WTC11 (cell line): ENCODE measurements around the gene NCMAP.

Experiments
- ATF1 ChIP-seq: sonication (generic); formaldehyde crosslinking; IDR thresholded peaks from 2 replicates; pipeline ENCODE4 v1.8.1; 2023; ENCODE audit warnings: mild to moderate bottlenecking, moderate library complexity, missing genetic modification reagents
- CREB1 ChIP-seq: sonication (generic); formaldehyde crosslinking; IDR thresholded peaks from 2 replicates; pipeline ENCODE4 v1.8.0; 2023; ENCODE audit warnings: mild to moderate bottlenecking, missing genetic modification reagents
- GABPB1 ChIP-seq: sonication (generic); formaldehyde crosslinking; IDR thresholded peaks from 2 replicates; pipeline ENCODE4 v1.8.1; 2023; ENCODE audit warnings: mild to moderate bottlenecking, missing genetic modification reagents
- NR2C2 ChIP-seq: sonication (generic); formaldehyde crosslinking; IDR thresholded peaks from 2 replicates; pipeline ENCODE4 v1.8.0; 2022; ENCODE audit warnings: mild to moderate bottlenecking, missing genetic modification reagents
- NR3C1 ChIP-seq: sonication (generic); formaldehyde crosslinking; conservative IDR thresholded peaks from 2 replicates; pipeline ENCODE4 v1.8.1; 2023; ENCODE audit warnings: low read depth, mild to moderate bottlenecking, missing genetic modification reagents
- RORB ChIP-seq: fragments of 250-450 bp; sonication (Bioruptor Pico); IDR thresholded peaks from 2 replicates; pipeline ENCODE4 v1.9.0; 2021; ENCODE audit warnings: mild to moderate bottlenecking
- SP1 ChIP-seq: sonication (generic); formaldehyde crosslinking; conservative IDR thresholded peaks from 2 replicates; pipeline ENCODE4 v1.8.1; 2022; ENCODE audit warnings: missing genetic modification reagents
- ZNF263 ChIP-seq: sonication (generic); formaldehyde crosslinking; IDR thresholded peaks from 2 replicates; pipeline ENCODE4 v1.8.1; 2022; ENCODE audit warnings: low read depth, mild to moderate bottlenecking, moderate library complexity, missing genetic modification reagents
- TF ChIP-seq, protein P1 (sequence below): fragments of 200-600 bp; IDR thresholded peaks from 2 replicates; pipeline ENCODE4 v1.8.0; 2022; ENCODE audit warnings: antibody characterized with exemption
- TF ChIP-seq, protein P2 (sequence below): sonication (generic); formaldehyde crosslinking; IDR thresholded peaks from 2 replicates; pipeline ENCODE4 v1.8.1; 2023; ENCODE audit warnings: mild to moderate bottlenecking, missing genetic modification reagents, moderate library complexity
- TF ChIP-seq, protein P3 (sequence below): fragments of 250-450 bp; sonication (Bioruptor Pico); IDR thresholded peaks from 2 replicates; pipeline ENCODE4 v2.1.2; 2022; ENCODE audit warnings: mild to moderate bottlenecking, moderate library complexity
- TF ChIP-seq, protein P4 (sequence below): sonication (generic); formaldehyde crosslinking; IDR thresholded peaks from 2 replicates; pipeline ENCODE4 v1.8.1; 2022; ENCODE audit warnings: mild to moderate bottlenecking, missing genetic modification reagents, moderate library complexity, borderline replicate concordance
- TF ChIP-seq, protein P5 (sequence below): sonication (generic); formaldehyde crosslinking; IDR thresholded peaks from 2 replicates; pipeline ENCODE4 v1.8.1; 2022; ENCODE audit warnings: mild to moderate bottlenecking, moderate library complexity, missing genetic modification reagents

DNA sequence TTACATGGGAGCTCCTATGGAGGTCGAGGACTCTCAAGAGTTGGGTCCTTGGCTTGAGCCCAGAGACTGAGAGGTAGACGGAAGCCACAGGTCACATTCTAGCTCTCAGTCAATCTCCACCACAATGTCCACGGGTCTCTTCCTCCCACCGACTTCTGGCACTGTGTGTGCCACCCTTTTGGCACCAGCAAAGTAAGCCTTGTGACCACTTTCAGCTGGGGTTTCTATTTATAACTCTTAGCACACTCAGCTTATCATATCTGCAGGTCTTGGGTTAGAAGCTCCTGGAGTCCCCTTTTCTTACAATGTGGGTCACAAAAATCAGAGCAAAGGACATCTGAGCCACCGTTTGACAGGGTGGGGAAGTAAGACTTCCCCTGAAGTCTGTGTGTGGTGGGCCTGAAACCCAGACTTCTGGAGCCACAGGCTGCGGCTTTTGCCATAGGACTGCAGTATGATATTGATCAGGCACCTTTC lies 28.3 kb downstream of the NCMAP start:
- TF ChIP-seq, protein P1, sequence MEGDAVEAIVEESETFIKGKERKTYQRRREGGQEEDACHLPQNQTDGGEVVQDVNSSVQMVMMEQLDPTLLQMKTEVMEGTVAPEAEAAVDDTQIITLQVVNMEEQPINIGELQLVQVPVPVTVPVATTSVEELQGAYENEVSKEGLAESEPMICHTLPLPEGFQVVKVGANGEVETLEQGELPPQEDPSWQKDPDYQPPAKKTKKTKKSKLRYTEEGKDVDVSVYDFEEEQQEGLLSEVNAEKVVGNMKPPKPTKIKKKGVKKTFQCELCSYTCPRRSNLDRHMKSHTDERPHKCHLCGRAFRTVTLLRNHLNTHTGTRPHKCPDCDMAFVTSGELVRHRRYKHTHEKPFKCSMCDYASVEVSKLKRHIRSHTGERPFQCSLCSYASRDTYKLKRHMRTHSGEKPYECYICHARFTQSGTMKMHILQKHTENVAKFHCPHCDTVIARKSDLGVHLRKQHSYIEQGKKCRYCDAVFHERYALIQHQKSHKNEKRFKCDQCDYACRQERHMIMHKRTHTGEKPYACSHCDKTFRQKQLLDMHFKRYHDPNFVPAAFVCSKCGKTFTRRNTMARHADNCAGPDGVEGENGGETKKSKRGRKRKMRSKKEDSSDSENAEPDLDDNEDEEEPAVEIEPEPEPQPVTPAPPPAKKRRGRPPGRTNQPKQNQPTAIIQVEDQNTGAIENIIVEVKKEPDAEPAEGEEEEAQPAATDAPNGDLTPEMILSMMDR, result no peak
- TF ChIP-seq, protein P2, sequence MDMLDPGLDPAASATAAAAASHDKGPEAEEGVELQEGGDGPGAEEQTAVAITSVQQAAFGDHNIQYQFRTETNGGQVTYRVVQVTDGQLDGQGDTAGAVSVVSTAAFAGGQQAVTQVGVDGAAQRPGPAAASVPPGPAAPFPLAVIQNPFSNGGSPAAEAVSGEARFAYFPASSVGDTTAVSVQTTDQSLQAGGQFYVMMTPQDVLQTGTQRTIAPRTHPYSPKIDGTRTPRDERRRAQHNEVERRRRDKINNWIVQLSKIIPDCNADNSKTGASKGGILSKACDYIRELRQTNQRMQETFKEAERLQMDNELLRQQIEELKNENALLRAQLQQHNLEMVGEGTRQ (CRISPR knock-in tag), result no peak
- TF ChIP-seq SP1 (CRISPR knock-in tag) (no peak), CREB1 (no peak), GABPB1 (CRISPR knock-in tag) (no peak), NR2C2 (CRISPR knock-in tag) (no peak), ZNF263 (CRISPR knock-in tag) (no peak), ATF1 (no peak), RORB (CRISPR knock-in tag) (no peak), NR3C1 (no peak)
- TF ChIP-seq, protein P3, sequence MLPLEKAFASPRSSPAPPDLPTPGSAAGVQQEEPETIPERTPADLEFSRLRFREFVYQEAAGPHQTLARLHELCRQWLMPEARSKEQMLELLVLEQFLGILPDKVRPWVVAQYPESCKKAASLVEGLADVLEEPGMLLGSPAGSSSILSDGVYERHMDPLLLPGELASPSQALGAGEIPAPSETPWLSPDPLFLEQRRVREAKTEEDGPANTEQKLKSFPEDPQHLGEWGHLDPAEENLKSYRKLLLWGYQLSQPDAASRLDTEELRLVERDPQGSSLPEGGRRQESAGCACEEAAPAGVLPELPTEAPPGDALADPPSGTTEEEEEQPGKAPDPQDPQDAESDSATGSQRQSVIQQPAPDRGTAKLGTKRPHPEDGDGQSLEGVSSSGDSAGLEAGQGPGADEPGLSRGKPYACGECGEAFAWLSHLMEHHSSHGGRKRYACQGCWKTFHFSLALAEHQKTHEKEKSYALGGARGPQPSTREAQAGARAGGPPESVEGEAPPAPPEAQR (CRISPR knock-in tag), result no peak
- TF ChIP-seq, protein P4, sequence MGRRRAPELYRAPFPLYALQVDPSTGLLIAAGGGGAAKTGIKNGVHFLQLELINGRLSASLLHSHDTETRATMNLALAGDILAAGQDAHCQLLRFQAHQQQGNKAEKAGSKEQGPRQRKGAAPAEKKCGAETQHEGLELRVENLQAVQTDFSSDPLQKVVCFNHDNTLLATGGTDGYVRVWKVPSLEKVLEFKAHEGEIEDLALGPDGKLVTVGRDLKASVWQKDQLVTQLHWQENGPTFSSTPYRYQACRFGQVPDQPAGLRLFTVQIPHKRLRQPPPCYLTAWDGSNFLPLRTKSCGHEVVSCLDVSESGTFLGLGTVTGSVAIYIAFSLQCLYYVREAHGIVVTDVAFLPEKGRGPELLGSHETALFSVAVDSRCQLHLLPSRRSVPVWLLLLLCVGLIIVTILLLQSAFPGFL (CRISPR knock-in tag), result no peak
- TF ChIP-seq, protein P5, sequence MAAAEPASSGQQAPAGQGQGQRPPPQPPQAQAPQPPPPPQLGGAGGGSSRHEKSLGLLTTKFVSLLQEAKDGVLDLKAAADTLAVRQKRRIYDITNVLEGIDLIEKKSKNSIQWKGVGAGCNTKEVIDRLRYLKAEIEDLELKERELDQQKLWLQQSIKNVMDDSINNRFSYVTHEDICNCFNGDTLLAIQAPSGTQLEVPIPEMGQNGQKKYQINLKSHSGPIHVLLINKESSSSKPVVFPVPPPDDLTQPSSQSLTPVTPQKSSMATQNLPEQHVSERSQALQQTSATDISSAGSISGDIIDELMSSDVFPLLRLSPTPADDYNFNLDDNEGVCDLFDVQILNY (CRISPR knock-in tag), result no peak
